NCI-H1105 treated with DMSO at 0.1 percent for 48 hours (cell line): ENCODE data around the gene ITGB2.
A peak's percentile ranks its signal among the peaks of the same experiment; 100 is the strongest.

Experiments used
- DNase-seq: peaks from one replicate; lab custom pipeline; 2025; lab: John Stamatoyannopoulos, UW

Gene ITGB2

GRCh38 chr21:44897326-44898010 is 23.2 kb downstream of the ITGB2 start:
- no peak for DNase-seq

DNA sequence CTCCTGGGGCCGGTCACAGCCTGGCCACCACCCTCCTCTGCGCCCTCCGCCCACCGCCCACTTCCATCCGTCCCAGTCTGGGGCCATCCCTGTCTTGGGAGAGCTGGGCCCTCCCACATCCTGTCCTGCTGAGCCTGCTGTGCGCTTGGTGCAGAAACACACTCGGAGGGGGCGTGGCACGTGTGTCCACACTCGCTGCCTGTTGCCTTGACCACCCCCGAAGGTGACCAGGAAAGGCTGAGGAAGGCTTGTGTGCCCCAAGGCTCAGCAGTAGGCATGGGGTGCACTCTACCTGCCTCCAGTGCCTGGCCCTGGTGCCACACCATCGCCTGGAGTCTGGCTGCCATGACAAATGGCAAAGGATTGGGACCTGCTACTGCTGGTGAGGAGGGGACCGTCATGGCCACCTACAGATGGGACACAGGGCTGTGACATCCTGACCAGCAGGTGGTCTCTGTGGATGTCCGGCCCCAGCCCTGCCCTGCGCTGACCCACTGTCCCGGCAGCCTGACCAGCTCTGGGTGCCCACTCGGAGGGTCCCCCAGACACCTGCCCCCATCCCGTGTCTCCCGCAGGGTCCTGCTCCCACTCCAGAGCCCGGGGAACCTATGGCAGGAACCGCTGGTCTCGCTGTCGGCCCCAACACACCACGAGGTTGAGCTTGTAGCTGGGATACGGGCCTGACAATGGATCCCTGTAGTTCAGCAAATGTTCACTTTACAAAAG is 24.0 kb downstream of the ITGB2 start:
- no peak for DNase-seq

- DNase-seq, result no peak
Measured at GRCh38 chr21:44895859-44896258, 24.8 kb downstream of the ITGB2 start.

DNA sequence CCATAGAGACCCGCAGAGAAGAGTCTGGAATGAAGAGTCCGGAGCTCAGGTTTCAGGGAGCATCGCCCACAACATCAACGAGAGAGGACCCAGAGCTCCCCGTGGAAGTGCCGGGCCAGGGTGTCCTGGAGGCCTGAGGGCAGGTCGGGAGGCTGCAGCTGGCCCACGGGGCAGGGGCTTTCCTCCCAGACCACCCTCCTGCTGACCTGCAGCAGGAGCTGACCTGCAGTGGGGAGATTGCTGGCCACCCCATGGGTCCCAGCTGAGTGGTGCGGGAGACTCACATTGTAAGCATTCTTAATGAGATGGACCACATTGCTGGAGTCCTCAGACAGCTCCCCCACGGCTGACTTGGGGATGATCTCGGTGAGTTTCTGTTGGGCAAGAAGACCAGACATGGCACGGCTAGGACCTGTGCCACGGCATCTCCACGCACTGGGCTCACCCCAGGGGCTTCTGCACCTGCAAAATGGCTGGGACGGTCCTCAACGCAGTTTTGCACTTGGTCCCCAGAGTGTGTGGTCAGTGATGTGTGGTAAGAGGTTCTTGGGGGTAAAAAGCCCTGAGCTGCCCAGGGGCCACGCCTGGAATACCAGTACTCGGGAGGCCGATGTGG is 25.9 kb downstream of the ITGB2 start:
- DNase-seq, result no peak

DNA sequence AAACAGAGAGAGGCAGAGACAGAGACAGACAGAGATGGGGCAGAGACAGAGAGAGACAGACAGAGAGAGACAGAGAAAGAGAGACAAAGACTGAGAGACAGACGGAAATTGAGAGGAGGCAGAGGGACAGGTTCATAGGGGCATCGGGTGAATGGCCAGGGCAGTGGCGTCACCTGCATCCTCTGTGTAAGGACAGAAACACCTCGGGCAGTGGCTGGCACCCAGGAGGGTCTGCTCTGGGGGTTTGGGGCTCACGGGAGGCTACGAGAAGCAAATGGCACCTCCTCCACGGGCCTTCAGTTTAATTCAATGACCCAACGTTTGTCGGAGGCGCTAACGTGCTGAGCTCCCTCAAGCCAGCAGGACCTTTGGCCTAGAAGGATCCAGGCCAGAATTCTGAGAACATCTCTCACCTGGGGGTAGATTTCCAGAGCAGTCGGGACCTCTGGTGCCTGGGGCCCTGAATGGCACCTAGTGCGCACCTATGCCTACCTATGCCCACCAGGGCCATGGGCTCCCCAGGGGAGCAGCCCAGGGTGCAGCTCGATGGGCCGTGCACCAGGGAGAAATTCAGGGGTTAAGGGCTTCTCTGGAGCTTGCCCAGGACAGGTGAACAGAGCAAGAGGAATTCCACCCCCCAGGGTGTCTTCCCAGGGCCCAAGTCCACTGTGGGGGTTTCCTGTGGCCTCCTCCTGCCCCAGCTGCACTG is 26.6 kb downstream of the ITGB2 start:
- DNase-seq, result no peak

DNA sequence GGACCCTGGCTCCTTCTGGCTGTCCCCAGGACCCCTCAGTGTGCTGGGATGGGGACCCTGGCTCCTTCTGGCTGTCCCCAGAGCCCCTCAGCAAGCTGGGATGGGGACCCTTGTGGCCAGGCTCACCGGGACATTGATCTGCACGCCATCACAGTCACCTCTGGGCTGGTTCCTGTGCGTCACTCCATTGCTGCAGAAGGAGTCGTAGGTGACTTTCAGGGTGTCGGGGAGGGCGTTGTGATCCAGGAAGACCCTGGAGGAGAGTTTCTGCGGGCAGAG is 27.5 kb downstream of the ITGB2 start:
- DNase-seq, result no peak

- peak; percentile 35 for DNase-seq
Measured at GRCh38 chr21:44892536-44893277, 28.0 kb downstream of the ITGB2 start.

- no peak for DNase-seq
Measured at GRCh38 chr21:44892095-44892494, 28.6 kb downstream of the ITGB2 start.

DNA sequence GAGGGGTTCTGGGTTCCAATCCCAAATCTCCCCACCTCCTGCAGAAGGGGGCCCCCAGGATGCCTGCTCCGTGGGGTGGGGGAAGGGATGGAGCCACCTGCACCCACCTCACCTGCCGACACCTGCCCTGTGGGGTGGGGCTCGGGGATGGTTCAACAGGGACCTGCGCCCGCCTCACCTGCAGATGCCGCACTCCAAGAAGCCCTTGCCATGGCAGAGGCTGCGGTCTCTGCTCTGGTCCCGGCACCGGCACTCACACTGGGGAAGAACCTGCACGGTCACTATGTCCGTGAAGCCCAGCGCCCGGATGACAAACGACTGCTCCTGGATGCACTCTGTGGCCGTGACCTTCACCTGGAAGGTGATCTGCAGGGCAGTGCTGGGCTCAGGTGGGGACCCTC is 29.1 kb downstream of the ITGB2 start:
- DNase-seq, result no peak

GRCh38 chr21:44890961-44891541 is 29.6 kb downstream of the ITGB2 start:
- DNase-seq, result no peak

- DNase-seq, result no peak
Measured at GRCh38 chr21:44890338-44890931, 30.3 kb downstream of the ITGB2 start.

GRCh38 chr21:44889625-44890337 is 30.9 kb downstream of the ITGB2 start:
- no peak for DNase-seq

GRCh38 chr21:44888581-44889550 is 31.8 kb downstream of the ITGB2 start:
- DNase-seq, result no peak

DNA sequence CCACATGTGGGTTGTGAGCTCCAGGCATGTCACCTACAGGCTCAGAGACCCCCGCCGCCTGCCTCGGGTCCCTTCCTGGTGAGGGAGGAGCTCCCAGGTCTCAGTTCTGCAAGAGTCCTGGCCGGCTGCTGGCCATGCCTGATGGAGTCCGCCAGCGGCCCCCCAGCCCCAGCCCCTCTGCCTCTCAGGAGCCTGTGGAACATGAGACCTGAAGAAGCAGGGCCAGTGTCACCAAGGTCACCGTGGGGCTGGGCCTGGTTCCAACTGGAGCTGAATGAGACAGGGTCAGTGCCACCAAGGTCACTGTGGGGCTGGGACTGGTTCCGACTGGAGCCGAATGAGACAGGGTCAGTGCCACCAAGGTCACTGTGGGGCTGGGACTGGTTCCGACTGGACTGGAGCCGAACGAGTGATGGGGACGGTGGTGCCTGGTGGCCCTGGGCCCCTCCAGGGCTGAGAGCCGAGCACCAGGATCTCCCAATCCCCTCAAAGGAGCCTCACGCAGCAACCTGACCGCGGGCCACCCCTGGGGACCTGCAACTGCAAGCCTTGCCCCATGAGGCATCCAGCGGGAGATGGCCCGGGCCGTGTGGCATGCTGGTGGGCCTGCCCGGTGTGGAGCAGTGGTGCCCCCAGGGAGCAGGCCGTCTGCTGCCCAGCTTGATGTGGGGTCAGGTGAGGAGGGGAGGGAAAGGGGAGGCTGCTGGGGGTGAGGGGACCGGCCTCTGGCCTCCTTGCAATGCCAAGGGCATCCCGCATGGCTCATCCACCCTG is 32.7 kb downstream of the ITGB2 start:
- no peak for DNase-seq

DNA sequence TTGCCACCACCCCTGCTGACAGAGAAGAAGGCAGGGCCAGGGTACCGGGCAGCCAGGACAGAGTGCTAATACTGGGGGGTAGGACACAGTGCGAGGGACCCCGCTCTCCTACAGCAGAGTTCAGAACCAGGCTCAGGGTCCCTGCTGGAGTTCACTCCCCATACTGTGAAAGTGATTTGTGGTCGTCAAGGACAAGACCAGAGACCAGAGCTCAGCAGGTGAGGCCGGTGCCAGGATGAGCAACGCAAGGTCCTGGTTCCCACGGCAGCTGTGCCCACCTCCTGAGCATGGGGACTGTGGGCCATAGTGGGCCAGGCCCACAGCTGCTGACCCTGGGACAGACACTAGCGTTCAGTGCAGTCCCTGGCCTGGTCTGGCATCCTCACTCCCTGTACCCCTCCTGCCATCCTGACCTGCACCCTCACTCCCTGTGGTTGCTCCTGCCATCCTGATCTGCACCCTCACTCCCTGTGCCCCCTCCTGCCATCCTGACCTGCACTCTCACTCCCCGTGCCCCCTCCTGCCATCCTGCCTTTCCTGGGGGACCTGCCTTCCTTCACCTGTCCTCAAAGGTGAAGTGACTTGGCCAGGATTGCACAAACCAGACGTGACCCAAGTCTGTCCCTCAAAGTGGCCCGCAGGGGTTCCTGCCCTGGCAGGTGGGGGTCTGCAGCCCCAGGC is 33.4 kb downstream of the ITGB2 start:
- DNase-seq, result no peak

DNA sequence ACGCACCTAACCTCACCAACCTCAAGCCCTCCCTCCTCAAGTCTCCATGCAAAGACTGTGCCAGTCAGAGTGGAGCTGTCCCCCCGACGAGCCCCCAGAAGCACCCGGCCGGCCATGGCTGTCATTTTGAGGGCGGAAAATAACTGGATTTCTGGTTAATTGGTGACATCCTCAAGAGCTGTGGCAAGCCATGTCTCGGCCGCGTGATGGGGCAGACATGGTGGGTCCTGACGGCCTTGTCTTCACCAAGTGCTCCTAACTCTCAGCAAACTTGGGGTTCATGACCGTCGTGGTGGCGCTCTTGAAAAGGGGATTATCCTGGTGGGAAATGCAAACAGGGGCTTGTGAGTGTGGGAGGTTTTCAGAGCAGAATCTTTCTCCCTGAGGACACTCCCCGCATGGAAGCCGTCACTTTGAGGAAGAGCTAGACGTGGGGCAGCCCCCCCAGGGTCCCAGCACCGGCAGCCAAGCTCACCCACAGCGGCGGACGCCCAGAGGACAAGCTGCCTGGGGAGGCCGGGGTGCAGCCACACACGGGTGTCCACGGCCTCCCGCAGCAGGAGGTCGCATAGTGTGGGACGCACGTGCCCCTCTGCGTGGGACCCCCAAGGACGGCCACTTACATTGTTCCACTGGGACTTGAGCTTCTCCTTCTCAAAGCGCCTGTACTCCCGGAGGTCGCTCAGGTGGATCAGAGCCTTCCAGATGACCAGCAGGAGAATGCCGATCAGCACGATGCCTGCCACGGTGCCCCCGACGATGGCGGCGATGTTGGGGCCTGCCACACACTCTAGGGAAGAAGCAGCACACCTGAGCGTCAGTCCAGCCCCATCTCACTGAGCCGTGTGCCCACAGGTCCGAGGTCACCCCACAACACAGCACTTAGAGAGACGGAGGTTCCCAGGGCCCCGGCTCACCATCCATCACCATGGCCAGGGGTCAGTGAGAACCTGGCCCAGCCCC is 34.3 kb downstream of the ITGB2 start:
- DNase-seq, result no peak

DNA sequence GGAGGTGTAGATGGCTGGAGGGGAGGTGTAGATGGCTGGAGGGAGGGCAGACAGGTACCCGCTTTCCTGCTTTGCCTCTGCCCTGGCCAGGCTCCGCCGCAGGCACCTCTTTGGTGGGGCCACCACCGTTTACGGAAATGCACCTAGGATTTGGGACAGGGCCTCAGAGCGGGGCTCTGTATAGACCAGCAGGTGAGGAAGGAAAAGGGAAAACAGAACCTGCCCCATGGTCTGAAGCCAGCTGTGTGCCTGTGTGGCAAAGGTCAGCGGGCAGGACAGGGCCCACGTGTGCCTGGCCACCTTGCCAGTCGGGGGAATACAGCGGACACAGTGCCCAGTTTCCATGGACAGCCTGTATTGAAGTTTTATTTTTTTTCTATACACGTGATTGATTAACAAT is 35.1 kb downstream of the ITGB2 start:
- DNase-seq, result no peak
